Measurements from ENCODE around the gene TMEM165.

GRCh38 chr4:55458164-55458563, 62.4 kb downstream of the TMEM165 start:
- no peak for TF ChIP-seq CTCF (conservative IDR thresholded peaks at IDR 0.05 in 1 of 2, IDR thresholded peaks at IDR 0.05 in 1 of 2; ENCODE audit: extremely low read depth in 1 of 2, insufficient read depth in 1 of 2, low read depth in 1 of 2, low read length in 2 of 2)
- TF ChIP-seq EZH2 (IDR thresholded peaks at IDR 0.05; ENCODE audit: borderline replicate concordance, low read length), result no peak

Measured in mammary epithelial cell (primary cell).